Adrenal gland (tissue), 12 donors: ENCODE measurements around the gene COL18A1. TPM values are rescaled to one million over a fixed set of nuclear protein-coding genes. Genes with fewer than 3 reads are reported as not detected.
A peak's percentile ranks its signal among the peaks of the same experiment; 100 is the strongest.

ENCODE experiments used
- DNase-seq, 7 donors: peaks; one replicate each; pipeline ENCODE4 v3.0.0-alpha.2; 2019 to 2020
- H3K27ac ChIP-seq, 5 donors: fragments of 200-600 bp; sonication (generic) in 4 of 5; 1 replicate in 3 of 5; 2 replicates in 2 of 5; pipeline versions ENCODE4 v1.5.1 to v1.8.0; 2016 to 2020; ENCODE audit warnings: mild to moderate bottlenecking in 1 of 5
- H3K27me3 ChIP-seq: fragments of 200-600 bp; 2 replicates; pipeline ENCODE4 v1.8.0; 2021
- H3K36me3 ChIP-seq, 2 donors: fragments of 200-600 bp; replicated peaks in 1 of 2; 1 replicate in 1 of 2; 2 replicates in 1 of 2; pipeline versions ENCODE4 v1.5.1 to v1.8.0; 2018 to 2022
- H3K4me1 ChIP-seq, 2 donors: fragments of 200-600 bp; replicated peaks in 1 of 2; 1 replicate in 1 of 2; 2 replicates in 1 of 2; pipeline versions ENCODE4 v1.5.1 to v1.8.0; 2018 to 2021
- H3K4me3 ChIP-seq, 4 donors: fragments of 200-600 bp; sonication (generic) in 3 of 4; one replicate each; pipeline ENCODE4 v1.5.1; 2016 to 2018
- H3K9me3 ChIP-seq, 3 donors: fragments of 200-600 bp; sonication (generic) in 1 of 3; replicated peaks in 1 of 3; 1 replicate in 2 of 3; 2 replicates in 1 of 3; pipeline versions ENCODE4 v1.5.1 to v1.8.0; 2016 to 2021
- CTCF ChIP-seq, 6 experiments: fragments of 450-650 bp in 4 of 6; fragments of 200-600 bp in 2 of 6; sonication (generic) in 1 of 6; IDR thresholded peaks; 1 replicate in 5 of 6; 2 replicates in 1 of 6; pipeline versions ENCODE4 v1.5.1 to v1.8.0; 2016 to 2021; ENCODE audit warnings: antibody characterized with exemption in 6 of 6, mild to moderate bottlenecking in 2 of 6, moderate library complexity in 1 of 6
- POLR2A ChIP-seq, 2 donors: fragments of 450-650 bp; IDR thresholded peaks; one replicate each; pipeline ENCODE4 v1.6.1; 2017; ENCODE audit warnings: antibody characterized with exemption in 2 of 2, mild to moderate bottlenecking in 2 of 2, moderate library complexity in 1 of 2
- WGBS, 4 donors: extraction: QIAGEN DNeasy Blood & Tissue Kit in 2 of 4; methylation state at CpG; one replicate each; pipeline versions ENCODE4 v1.1.5 to v1.1.7; 2013 to 2017; 5-methylcytosine and 5-hydroxymethylcytosine counted together
- intact Hi-C, 2 donors: fragments of 100-400 bp; cut with DNase I; formaldehyde crosslinking; loops; one replicate each; pipeline versions ENCODE4 v1.14.1 to v1.15.0; 2022 to 2023
- polyA plus RNA-seq, 3 donors: library from polyadenylated mRNA; stranded (reverse); fragments of 200-250 nt in 2 of 3; fragments of 350-450 nt in 1 of 3; fragmentation: Illumina TruSeq in 1 of 3; extraction: RNeasy Lipid Tissue Mini Kit (QIAGEN cat#74804) in 1 of 3; gene quantifications; one replicate each; pipeline ENCODE4 v1.2.3, GENCODE V29; 2013 to 2014
- total RNA-seq, 9 donors: library from RNA; depleted of rRNA in 4 of 9; stranded (reverse); fragments of >200 nt in 4 of 9; fragments of 120-200 nt in 1 of 9; fragmentation: NEBNext Ultra II Directional in 1 of 9; extraction: Animal tissue kit (Norgen Biotek cat#: 25700) in 1 of 9; gene quantifications; one replicate each; pipeline versions ENCODE4 v1.1.0 to v1.2.4, GENCODE V29; 2013 to 2023
- donor health status: healthy with polysubstance abuse.
- donor health status: Bipolar disorder and iron deficiency.
- donor health status: DM: yes; HTN: yes; CAD: no.
- donor health status: DM: no; HTN: no; CAD: no.
- donor health status: DM: no; HTN: no; CAD: no.
- donor health status: DM: yes; HTN: yes; CAD: no.

The COL18A1 gene
- total and polyA plus RNA-seq, 12 donors = 10.9 to 244 (median 141) TPM

GRCh38 chr21:45551783-45552695 lies 147.1 kb downstream of the COL18A1 start:
- Histone ChIP-seq H3K27ac (peak overlapping the region in 2 of 5 donors; percentile 67 to 78), H3K4me3 (no peak overlapping the region), H3K9me3 (no peaks in the 10 kb centered on the region), H3K36me3 (no peaks in the 10 kb centered on the region), H3K4me1 (peaks cover 0 to 8% of the 10 kb centered on the region in 2 donors), H3K27me3 (no peaks in the 10 kb centered on the region)
- intact Hi-C loops = no loop called here
- peak in 3 of 7 donors; percentile 12 to 25 (median 14) for DNase-seq
- 85 to 92% (median 90%) methylated on average over 18 to 35 of the region's 35 CpGs for whole genome bisulfite sequencing, 4 donors
- no peak for TF ChIP-seq CTCF (IDR thresholded peaks at IDR 0.05)
- TF ChIP-seq POLR2A (IDR thresholded peaks at IDR 0.05) = no peak

GRCh38 chr21:45552696-45553391 lies 147.9 kb downstream of the COL18A1 start:
- Histone ChIP-seq H3K9me3 (no peaks in the 10 kb centered on the region), H3K27me3 (no peaks in the 10 kb centered on the region), H3K4me3 (no peak overlapping the region), H3K4me1 (peaks cover 0 to 8% of the 10 kb centered on the region in 2 donors), H3K27ac (peak overlapping the region in 1 of 5 donors; percentile 78), H3K36me3 (no peaks in the 10 kb centered on the region)
- DNase-seq = peak in 3 of 7 donors; percentile 12 to 22 (median 17)
- 88 to 93% (median 89%) methylated on average over 8 to 29 of the region's 29 CpGs for WGBS, 4 donors
- TF ChIP-seq CTCF (IDR thresholded peaks at IDR 0.05) (no peak), POLR2A (IDR thresholded peaks at IDR 0.05) (no peak)
- intact Hi-C loops = no loop called here

DNA sequence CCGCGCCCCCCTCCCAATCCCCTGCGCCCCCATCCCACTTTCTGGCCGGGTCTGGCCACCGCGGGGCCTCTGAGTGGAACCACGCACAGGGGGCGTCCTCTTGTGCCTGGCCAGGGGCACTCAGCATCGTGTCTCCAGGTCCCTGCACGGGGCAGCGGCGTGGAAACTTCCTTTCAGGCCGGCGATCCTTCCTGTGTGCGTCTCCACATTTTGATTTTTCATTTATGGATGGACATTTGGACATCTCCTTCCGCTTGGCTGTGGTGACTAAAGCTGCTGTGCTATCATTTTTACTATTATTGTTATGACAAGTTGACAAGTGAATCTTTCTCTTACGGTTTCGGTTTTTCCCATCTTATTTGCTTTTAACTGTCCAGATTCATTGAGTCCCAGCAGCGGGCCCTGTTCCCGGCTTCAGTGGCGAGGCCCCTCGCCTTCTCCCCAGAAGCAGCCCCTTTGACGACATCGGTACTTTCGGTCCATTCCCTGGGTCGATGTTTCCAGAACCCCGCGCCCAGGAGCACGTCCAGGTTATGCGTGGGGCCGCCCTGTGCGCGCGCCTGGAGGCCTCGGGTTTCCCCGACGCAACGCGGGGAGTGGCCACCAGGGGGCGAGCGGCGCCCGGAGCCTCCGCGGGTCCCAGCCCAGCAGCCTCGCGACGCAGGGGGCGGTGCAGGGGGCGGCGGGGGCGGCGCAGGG lies 149.7 kb downstream of the COL18A1 start:
- 0 to 2% (median 2%) methylated on average over 15 to 51 of the region's 53 CpGs for WGBS, 4 donors
- TF ChIP-seq CTCF (IDR thresholded peaks at IDR 0.05) = peak; percentile 54 to 97 (median 82)
- peak in 1 of 2 donors; percentile 41 for TF ChIP-seq POLR2A (IDR thresholded peaks at IDR 0.05)

More for the DNA sequence above, 149.7 kb downstream of the COL18A1 start:
- Histone ChIP-seq H3K4me3 (peak overlapping the region in 3 of 4 donors; percentile 26 to 68 (median 37)), H3K27ac (peak overlapping the region in 4 of 5 donors; percentile 57 to 88 (median 76)), H3K36me3 (no peaks in the 10 kb centered on the region), H3K27me3 (no peaks in the 10 kb centered on the region), H3K9me3 (no peaks in the 10 kb centered on the region), H3K4me1 (peaks cover 0 to 8% of the 10 kb centered on the region in 2 donors)
- peak; percentile 75 to 95 (median 85) for DNase-seq
- intact Hi-C loops = loop anchor here (5.0 kb wide), 3 partner anchors 43 to 268 kb away; no protein-coding TSS in a partner anchor
